Upper lobe of left lung (tissue), 6 donors: ENCODE measurements around the gene PDE9A. TPM values are rescaled to one million over a fixed set of nuclear protein-coding genes. Genes with fewer than 3 reads are reported as not detected.

Experiments
- ATAC-seq, 2 donors: fragments of 200-7000 bp; cut with Tn5 transposase; one replicate each; pipeline ENCODE4 v1.9.1; 2022; ENCODE audit warnings: mild to moderate bottlenecking in 2 of 2, moderate library complexity in 2 of 2; ENCODE audit not compliant: low FRiP score in 2 of 2
- DNase-seq, 2 donors: peaks; one replicate each; pipeline ENCODE4 v3.0.0-alpha.2; 2019 to 2020
- H3K27ac ChIP-seq, 4 donors: fragments of 200-600 bp; sonication (generic); one replicate each; pipeline ENCODE4 v1.5.1; 2016 to 2019
- H3K27me3 ChIP-seq, 4 donors: fragments of 200-600 bp; sonication (generic); one replicate each; pipeline ENCODE4 v1.5.1; 2017 to 2019
- H3K36me3 ChIP-seq, 4 donors: fragments of 200-600 bp; sonication (generic); one replicate each; pipeline ENCODE4 v1.5.1; 2016 to 2019
- H3K4me1 ChIP-seq, 4 donors: fragments of 200-600 bp; sonication (generic); one replicate each; pipeline ENCODE4 v1.5.1; 2018 to 2019
- H3K4me3 ChIP-seq, 4 donors: fragments of 200-600 bp; sonication (generic); one replicate each; pipeline ENCODE4 v1.5.1; 2017 to 2019; ENCODE audit warnings: mild to moderate bottlenecking in 2 of 4, moderate library complexity in 1 of 4
- H3K9me3 ChIP-seq, 4 donors: fragments of 200-600 bp; sonication (generic); one replicate each; pipeline ENCODE4 v1.5.1; 2018 to 2019
- EP300 ChIP-seq, 4 donors: sonication (generic); formaldehyde crosslinking; IDR thresholded peaks; one replicate each; pipeline ENCODE4 v1.5.1; 2017; ENCODE audit warnings: antibody characterized with exemption in 4 of 4, control low read depth in 2 of 4
- POLR2A ChIP-seq, 4 donors: fragments of 450-650 bp; IDR thresholded peaks; one replicate each; pipeline ENCODE4 v1.5.1; 2016 to 2017; ENCODE audit warnings: antibody characterized with exemption in 4 of 4, mild to moderate bottlenecking in 2 of 4
- POLR2AphosphoS5 ChIP-seq, 2 donors: sonication (generic); formaldehyde crosslinking; IDR thresholded peaks; one replicate each; pipeline ENCODE4 v1.5.1; 2017; ENCODE audit warnings: antibody characterized with exemption in 2 of 2
- WGBS, 2 donors: methylation state at CpG; one replicate each; pipeline ENCODE4 v1.1.5; 2017 to 2018; 5-methylcytosine and 5-hydroxymethylcytosine counted together
- total RNA-seq, 6 donors: library from RNA; depleted of rRNA in 4 of 6; stranded (reverse); fragments of >200 nt in 4 of 6; gene quantifications; one replicate each; pipeline versions ENCODE4 v1.1.0 to v1.2.1, GENCODE V29; 2016 to 2021
- TF ChIP-seq, protein P1 (sequence below), 6 experiments: fragments of 450-650 bp in 4 of 6; fragments of 200-600 bp in 2 of 6; sonication (generic) in 2 of 6; IDR thresholded peaks; one replicate each; pipeline ENCODE4 v1.5.1; 2016 to 2019; ENCODE audit warnings: antibody characterized with exemption in 6 of 6
- donor health status: DM: no; HTN: no; CAD: no; lungs with moderate emphysema.
- donor health status: DM: no; HTN: yes; CAD: no; lungs with severe emphysema.

PDE9A gene
- total RNA-seq, 6 donors from 2014 or later, result 4.0 to 12.4 (median 6.6) TPM

- DNase-seq (no peak), ATAC-seq (no peak)
- H3K27me3 ChIP-seq, result no peaks in the 10 kb centered on the region
- 88 to 89% methylated on average over 13 to 14 of the region's 14 CpGs for WGBS, 2 donors
- H3K4me3 ChIP-seq, result no peak overlapping the region
- H3K36me3 ChIP-seq, result peaks cover 0 to 4% (median 0%) of the 10 kb centered on the region in 4 donors
- no peaks in the 10 kb centered on the region for H3K9me3 ChIP-seq
- no peaks in the 10 kb centered on the region for H3K4me1 ChIP-seq
- TF ChIP-seq POLR2AphosphoS5 (IDR thresholded peaks at IDR 0.05) (no peak), POLR2A (IDR thresholded peaks at IDR 0.05) (no peak), EP300 (IDR thresholded peaks at IDR 0.05) (no peak)
- TF ChIP-seq, protein P1, sequence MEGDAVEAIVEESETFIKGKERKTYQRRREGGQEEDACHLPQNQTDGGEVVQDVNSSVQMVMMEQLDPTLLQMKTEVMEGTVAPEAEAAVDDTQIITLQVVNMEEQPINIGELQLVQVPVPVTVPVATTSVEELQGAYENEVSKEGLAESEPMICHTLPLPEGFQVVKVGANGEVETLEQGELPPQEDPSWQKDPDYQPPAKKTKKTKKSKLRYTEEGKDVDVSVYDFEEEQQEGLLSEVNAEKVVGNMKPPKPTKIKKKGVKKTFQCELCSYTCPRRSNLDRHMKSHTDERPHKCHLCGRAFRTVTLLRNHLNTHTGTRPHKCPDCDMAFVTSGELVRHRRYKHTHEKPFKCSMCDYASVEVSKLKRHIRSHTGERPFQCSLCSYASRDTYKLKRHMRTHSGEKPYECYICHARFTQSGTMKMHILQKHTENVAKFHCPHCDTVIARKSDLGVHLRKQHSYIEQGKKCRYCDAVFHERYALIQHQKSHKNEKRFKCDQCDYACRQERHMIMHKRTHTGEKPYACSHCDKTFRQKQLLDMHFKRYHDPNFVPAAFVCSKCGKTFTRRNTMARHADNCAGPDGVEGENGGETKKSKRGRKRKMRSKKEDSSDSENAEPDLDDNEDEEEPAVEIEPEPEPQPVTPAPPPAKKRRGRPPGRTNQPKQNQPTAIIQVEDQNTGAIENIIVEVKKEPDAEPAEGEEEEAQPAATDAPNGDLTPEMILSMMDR (IDR thresholded peaks at IDR 0.05), result no peak
- H3K27ac ChIP-seq, result no peak overlapping the region
Observed at GRCh38 chr21:42755031-42755665, 101.7 kb downstream of the PDE9A start.

- 86 to 91% methylated on average over 8 to 18 of the region's 20 CpGs for WGBS, 2 donors
- no peak for DNase-seq
- TF ChIP-seq, protein P1 (IDR thresholded peaks at IDR 0.05), result no peak
- TF ChIP-seq EP300 (IDR thresholded peaks at IDR 0.05) (no peak), POLR2AphosphoS5 (IDR thresholded peaks at IDR 0.05) (no peak), POLR2A (IDR thresholded peaks at IDR 0.05) (no peak)
Observed at GRCh38 chr21:42755766-42756579, 102.6 kb downstream of the PDE9A start.

GRCh38 chr21:42756580-42757250, 103.3 kb downstream of the PDE9A start:
- 92 to 96% methylated on average over 6 to 24 of the region's 24 CpGs for WGBS, 2 donors

More at GRCh38 chr21:42755766-42756579, 102.6 kb downstream of the PDE9A start:
- H3K36me3 ChIP-seq, result peaks cover 0 to 4% (median 0%) of the 10 kb centered on the region in 4 donors
- H3K4me3 ChIP-seq, result no peak overlapping the region
- no peak overlapping the region for H3K27ac ChIP-seq
- H3K4me1 ChIP-seq, result no peaks in the 10 kb centered on the region
- no peaks in the 10 kb centered on the region for H3K9me3 ChIP-seq
- no peaks in the 10 kb centered on the region for H3K27me3 ChIP-seq
- ATAC-seq, result no peak

DNA sequence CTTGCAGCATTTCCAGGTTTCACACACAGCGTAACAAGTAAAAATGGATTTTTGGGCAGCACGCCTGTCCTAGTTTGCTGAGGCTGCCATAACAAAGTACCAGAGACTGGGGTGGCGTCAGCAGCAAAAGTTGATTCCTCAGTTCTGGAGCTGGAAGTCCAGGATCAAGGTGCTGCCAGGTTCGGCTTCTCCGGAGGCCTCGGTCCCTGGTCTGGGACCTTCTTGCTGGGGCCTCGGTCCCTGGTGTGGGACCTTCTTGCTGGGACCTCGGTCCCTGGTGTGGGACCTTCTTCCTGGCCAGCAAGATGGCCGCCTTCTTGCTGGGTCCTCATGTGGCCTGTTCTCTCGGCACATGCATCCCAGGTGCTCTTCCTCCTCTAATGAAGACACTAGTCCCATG, 104.0 kb downstream of the PDE9A start:
- H3K4me3 ChIP-seq, result no peak overlapping the region
- WGBS, 2 donors, result 96% methylated on average over 6 to 10 of the region's 10 CpGs
- H3K4me1 ChIP-seq, result no peaks in the 10 kb centered on the region
- no peaks in the 10 kb centered on the region for H3K27me3 ChIP-seq
- no peak for TF ChIP-seq POLR2AphosphoS5 (IDR thresholded peaks at IDR 0.05)
- TF ChIP-seq EP300 (IDR thresholded peaks at IDR 0.05), result no peak
- TF ChIP-seq, protein P1 (IDR thresholded peaks at IDR 0.05), result no peak
- no peak for TF ChIP-seq POLR2A (IDR thresholded peaks at IDR 0.05)
- H3K9me3 ChIP-seq, result no peaks in the 10 kb centered on the region
- no peak overlapping the region for H3K27ac ChIP-seq
- no peak for DNase-seq
- H3K36me3 ChIP-seq, result peaks cover 0 to 4% (median 0%) of the 10 kb centered on the region in 4 donors
- ATAC-seq, result no peak

More at GRCh38 chr21:42756580-42757250, 103.3 kb downstream of the PDE9A start:
- DNase-seq (no peak), ATAC-seq (no peak)
- no peaks in the 10 kb centered on the region for H3K27me3 ChIP-seq
- H3K36me3 ChIP-seq, result peaks cover 0 to 4% (median 0%) of the 10 kb centered on the region in 4 donors
- no peak overlapping the region for H3K4me3 ChIP-seq
- H3K4me1 ChIP-seq, result no peaks in the 10 kb centered on the region
- H3K9me3 ChIP-seq, result no peaks in the 10 kb centered on the region
- TF ChIP-seq, protein P1 (IDR thresholded peaks at IDR 0.05), result no peak
- TF ChIP-seq POLR2A (IDR thresholded peaks at IDR 0.05) (no peak), EP300 (IDR thresholded peaks at IDR 0.05) (no peak), POLR2AphosphoS5 (IDR thresholded peaks at IDR 0.05) (no peak)
- no peak overlapping the region for H3K27ac ChIP-seq
